HG02970 (cell line): Measurements from ENCODE around the gene UNKL.

Experiments
- ATAC-seq: cut with Tn5 transposase; IDR thresholded peaks from one replicate; pipeline ENCODE4 v1.9.1; 2021; ENCODE audit warnings: mild to moderate bottlenecking, moderate library complexity, moderate number of reproducible peaks; ENCODE audit not compliant: unreplicated experiment, low FRiP score

Gene UNKL

DNA sequence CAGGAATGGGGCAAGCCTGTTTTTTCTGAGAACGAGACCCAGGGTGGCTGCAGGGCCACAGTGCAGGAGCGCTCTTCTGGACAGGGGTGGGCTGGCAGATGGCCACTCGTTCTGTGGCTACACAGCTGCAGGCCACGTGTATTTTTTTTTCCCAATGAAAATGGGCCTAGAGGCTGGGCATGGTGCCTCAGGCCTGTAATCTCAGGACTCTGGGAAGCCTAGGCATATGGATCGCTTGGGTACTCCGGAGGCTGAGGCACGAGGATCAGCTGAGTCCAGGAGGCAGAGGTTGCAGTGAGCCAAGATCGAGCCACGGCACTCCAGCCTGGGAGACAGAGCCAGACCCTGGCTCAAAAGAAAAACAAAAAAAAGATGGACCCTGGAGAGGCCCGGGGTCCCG is 6.8 kb downstream of the UNKL start:
- no peak for ATAC-seq

DNA sequence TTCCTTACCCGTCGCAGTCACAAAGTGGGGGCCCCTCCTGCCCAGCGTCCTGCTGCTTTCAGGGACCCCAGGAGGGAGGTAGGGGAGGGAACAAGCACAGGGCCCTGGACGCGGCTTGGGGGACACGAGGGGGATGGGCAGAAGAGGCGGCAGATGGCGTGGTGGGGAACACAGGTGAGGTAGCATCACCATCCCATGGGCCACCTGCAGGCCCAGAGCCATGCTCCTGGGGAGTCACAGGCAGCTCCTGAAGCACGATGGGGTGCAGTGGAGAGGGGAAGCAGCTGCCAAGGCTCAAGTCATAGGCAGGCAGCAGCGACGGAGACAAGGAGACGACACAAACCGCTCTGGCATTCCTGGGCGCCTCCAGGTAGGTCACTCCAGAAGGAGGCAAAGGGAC is 10.8 kb downstream of the UNKL start:
- no peak for ATAC-seq

DNA sequence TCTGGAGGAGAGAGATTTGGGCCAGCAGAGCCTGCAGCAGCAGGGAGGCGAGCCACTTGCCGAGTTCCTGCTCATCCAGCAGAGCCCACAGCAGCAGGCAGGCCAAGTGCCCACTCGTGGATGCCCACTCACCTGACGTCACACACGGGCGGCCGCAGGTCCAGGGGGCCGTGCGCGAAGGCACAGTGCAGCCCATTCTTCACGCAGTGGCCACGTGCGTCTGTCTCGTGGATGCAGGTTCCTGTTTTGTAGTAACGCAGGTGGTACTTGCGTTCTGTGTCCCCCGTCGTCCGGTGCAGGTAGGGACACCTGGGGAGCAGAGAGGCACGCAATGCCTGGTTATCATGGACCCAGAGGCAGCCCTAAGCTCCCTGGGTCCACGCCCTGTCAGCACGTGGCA is 11.5 kb downstream of the UNKL start:
- no peak for ATAC-seq

DNA sequence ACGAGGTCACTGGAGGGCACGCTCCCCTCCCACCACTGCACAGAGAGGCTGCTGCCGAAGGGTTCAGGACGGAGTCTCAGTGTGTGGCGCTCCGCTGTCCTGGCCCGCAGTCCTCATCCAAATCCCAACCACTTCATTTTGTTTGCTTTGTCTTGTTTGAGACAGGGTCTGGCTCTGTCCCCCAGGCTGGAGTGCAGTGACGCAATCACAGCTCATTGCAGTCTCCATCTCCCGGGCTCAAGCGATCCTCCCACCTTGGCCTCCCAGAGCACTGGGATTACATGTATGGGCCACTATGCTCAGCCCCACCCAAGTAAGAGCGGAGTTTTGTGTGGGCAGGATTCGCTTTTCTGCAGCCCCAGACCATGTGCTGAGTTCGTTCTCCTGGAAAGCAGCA is 12.7 kb downstream of the UNKL start:
- no peak for ATAC-seq

DNA sequence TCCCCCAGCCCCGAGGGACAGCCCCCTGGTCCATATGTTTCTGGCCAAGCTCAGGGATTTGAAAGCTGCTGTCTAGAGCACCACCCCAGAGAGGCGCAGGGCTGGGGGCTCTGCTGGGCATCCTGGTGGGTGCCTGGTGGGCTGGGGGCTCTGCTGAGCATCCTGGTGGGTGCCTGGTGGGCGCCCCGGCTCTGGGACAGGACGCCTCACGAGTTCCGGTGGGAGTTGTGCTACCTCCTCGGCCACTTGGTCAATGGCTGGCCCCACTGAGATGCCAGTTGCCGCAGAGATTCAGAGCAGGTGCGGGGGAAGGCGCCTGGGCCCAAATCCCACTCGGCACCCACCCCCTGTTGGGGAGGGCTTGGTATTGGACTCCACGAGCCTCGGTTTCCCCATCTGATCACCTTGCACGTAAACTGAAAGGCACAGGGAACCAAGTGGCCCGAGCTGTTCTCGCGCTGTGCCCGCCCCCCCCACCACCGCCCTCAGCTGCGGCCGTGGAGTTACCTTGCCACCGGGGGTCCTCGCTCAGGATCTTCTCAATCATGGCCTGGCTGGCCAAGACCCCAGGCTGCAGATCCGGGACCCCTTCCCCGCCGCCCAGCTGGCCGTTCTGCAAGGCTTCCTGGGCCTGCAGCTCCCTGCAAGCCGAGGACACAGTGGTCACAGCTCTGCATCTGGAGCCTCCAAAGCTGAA is 13.3 kb downstream of the UNKL start:
- no peak for ATAC-seq

DNA sequence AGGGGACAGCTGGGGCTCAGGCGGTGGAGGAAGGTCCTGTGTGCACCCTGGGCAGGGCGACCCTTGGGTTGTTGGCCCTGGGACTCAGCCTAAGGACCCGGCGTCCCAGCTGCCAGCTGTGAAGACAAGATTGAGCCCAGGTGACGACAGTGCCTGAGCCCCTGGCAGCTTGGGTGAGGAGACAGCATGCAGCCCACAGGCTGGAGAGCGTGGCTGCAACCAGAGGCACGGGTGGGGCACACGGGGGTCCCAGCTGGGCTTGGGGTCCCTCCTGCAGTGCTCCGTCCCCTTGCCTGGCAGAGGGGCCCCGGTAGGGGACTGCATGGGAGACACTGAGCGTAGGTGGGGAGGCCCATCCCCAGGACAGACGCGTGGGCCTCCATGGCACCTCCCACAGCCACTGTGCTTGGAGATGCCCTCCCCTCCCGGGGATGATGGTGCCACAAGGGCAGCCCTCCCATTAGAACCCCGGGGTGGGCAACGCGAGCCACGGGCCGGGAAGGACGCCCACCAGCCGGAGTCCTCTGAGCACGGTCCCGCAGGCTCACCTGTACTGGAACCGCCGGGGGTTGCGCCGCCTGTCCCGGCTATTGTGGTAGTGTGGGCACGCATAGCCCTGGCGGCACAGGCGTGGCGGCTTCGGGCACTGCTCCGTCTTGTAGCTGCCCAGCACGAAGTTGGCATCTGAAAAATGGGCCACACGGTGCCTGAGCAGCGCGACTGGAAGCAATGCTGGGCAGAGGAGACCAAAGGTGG is 15.5 kb downstream of the UNKL start:
- ATAC-seq, result no peak

DNA sequence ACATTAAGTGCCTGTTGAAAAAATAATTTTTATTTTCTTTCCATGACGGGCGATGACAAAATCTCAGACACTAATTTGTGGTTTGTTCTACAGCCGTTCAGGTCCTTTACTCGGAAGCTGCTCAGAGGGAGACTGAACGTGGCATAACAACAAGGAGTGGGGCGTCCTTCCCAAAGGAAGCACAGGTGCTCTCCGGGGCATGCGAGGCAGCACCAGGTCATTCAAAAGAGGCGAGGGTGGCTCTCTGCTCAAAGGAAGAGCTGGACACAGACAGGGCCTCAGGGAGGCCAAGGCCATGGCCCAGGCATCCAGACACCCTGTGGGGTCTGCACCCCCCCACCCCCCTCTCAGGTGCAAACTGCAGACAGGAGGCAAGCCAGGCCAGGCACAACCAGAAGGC is 16.2 kb downstream of the UNKL start:
- ATAC-seq, result no peak

DNA sequence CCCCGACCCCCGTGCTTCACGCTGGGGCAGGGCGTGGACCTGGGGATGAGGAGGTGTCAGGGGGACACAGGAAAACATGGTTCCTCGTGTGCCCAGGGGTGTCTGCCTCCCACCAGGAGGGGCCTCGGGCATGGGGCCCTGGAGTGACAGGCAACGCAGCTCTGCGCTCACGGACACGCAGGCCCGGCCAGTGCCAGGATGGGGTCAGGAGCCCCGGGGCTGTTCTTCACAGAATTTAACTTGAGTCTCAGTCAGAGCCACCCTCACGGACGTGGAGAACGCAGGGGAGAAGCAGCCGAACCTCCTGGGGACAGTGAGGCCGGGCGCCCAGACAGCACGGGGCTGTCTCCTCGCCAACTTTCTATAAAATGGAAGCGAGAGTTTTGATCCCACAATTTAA is 16.7 kb downstream of the UNKL start:
- ATAC-seq, result no peak

DNA sequence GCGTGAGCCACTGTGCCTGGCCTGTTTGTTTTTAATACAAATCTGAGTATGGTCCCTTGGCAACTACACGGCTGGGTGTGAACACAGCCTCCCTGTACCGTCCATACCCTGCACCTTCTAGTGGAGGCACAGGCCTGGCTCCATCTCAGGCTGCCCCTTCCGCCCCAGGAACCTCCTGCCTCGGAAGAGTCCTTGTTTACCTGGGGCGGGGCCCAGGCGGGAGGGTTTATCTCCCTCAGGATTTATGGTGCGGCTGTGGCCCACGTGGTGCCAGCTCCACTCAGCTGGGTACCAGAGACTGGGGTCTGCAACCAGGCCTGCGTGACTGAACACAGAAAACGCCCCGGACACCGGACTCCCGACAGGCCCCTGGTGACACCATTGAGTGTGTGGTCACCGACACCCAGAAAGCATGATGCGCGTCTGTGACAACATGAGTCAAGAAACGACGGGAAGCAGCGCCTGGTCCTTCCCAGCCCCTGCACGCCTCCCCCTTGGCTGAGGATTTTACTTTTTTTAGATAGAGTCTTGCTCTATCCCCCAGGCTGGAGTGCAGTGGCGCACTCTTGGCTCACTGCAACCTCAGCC is 19.0 kb downstream of the UNKL start:
- no peak for ATAC-seq

DNA sequence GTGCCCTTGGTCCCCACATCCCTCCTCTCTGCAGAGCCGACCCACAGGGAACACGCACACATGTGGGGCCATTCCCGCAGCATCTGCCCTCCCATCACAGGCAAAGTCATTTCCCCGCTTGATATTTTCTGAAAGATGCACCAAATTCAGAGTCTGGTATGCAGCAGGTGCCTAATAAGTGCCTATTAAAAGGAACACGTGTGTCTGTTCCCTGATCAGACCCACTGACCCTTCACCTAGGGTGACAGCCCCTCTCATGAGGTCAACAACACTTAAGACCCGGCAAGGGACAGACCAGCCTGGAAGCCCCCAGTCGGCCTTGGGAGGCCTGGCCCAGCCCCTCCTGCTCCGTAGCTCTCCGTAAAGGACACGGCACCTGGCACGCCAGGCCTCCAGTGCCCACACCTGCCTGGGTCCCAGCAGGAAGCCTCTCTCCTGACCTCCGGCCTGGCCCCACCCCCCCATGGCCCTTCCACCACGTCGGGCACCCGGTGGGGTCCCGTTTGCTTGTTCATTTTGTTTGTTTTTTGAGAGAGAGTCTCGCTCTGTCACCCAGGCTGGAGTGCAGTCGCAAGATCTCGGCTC is 20.0 kb downstream of the UNKL start:
- ATAC-seq, result no peak

DNA sequence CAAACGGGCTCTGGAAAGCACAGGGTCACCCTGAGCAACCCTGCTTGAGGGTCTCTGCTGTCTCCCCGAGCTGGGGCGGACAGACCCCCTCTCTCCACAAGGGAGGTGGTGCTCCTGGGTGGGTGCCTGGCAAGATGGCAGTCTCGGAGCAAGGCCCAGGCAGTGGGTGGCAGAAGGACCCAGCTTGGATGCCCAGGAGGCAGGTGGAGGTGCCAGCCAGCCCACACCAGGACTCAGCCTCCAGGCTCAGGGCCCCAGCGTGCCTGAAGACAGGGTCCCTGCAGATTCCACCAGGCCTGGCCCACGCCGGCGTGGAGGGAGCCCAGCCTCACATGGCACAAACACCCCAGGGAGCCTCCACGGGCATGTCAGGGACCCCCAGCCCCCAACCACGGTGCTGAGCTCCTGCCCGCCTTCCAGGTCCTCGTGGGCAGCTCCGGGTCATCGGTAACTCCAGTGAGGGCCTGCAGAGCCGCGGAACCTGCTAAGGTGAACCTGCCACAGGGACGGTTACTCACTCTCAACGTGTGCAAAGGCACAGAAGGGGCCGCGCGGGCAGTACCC is 20.8 kb downstream of the UNKL start:
- no peak for ATAC-seq

DNA sequence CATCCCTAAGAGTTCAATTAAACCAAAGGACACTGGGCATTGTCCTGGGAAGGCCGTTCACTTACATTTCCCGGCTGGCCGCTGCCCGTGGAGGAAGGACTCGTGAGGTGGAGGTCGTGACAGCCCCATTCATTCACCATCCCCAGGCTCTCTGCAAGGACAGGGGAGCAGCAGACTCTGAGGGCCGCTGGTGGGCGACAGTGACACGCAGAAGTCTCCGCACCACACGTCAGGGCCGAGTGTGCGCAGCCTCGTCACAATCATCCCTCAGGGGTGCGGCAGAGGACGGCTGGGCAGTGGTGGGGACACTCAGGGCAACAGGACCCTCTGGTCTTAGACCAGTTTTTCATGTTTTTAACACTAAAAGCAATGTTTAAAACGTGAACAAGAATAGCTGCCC is 21.7 kb downstream of the UNKL start:
- ATAC-seq, result no peak

DNA sequence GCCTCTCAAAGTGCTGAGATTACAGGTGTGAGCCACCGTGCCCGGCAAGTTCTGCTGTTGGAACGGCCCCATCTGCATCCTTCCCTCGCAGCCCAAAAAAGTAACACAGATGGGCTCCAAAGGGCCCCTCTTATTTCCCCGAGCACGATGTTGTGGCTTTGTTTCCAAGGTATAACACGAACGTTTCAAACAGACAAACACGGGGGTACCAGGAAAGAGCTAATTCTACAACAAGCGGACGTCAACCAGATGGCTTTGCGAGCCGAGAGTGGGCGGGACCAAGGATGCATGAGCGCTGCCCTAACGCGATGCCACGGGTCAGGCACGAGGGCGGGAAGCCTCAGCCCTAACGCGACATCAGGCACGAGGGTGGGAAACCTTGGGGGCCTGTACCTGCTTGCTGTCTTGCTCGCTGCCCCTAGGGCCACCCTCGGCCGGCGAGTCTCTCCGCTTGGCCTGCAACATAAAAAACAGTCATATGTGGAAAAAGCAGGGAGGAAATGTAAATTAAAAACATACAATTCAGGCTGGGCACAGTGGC is 24.2 kb downstream of the UNKL start:
- ATAC-seq, result no peak

DNA sequence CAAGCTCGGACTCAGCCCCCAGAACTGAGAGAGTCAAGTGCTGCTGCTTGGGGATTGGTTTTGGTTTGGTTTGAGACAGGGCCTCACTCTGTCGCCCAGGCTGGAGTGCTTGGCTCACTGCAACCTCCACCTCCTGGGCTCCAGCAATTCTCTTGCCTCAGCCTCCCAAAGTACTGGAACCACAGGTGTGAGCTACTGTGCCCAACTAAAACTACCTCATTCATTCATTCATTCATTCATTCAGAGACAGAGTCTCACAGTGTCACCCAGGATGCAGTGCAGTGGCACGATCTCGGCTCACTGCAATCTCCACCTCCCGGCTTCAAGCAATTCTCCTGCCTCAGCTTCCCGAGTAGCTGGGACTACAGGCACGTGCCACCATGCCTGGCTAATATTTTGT is 24.7 kb downstream of the UNKL start:
- no peak for ATAC-seq

DNA sequence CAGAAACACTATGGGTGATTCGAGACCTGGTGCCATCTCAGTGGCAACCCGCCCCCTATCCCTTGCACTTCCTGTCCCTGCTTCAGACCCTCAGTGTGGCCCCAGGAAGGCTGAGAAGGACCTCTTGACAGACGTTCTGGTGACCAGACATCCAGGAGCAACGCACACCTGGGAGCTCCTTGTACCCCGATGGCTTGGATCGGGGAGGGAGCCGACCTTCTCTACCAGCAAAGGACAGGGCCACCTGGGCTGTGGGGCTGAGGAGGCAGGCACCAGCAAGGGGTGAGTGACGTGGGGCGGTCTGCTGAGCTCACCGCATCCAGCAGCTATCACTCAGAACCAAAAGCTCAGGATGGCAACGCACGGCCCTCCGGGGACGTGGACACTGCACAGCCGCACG is 27.2 kb downstream of the UNKL start:
- no peak for ATAC-seq

DNA sequence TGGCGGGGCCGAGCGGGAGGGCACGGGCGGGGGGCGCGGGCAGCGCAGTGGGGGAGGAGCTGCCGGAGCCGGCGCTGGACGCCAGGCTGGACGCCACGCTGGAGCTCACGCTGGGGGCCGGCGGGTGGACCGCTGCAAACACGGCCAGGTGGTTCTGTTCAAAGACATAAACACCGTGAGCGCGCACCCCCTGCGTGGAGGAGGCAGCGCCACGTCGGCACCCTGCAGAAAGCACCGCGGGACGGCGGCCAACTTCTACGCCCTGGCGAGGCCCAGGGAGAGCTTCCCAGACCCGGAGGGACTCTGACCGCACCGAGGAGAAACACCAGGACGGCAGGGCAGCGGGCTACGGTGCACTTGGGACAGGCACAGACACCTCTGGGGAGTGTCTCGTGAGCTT is 29.3 kb downstream of the UNKL start:
- ATAC-seq, result no peak

DNA sequence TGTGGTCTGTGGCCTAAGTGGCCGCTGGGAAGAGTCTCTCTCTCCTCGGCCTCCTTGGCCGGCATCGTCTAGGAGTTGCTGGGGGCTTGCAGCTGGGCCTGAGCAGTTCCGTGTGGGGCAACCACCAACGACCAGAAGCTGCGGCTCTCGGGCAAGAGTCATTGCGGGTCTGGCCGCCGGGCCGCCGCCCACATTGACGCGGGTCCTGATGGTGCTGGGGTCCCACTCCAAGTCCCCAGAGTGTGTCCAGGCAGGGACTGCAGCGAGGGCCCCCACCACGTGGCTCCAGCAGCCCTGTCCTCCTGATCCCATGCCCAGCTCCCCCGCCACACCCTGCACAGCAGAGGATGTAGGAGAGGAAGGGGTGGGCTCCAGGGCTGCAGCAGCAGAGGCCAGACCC is 30.9 kb downstream of the UNKL start:
- no peak for ATAC-seq

DNA sequence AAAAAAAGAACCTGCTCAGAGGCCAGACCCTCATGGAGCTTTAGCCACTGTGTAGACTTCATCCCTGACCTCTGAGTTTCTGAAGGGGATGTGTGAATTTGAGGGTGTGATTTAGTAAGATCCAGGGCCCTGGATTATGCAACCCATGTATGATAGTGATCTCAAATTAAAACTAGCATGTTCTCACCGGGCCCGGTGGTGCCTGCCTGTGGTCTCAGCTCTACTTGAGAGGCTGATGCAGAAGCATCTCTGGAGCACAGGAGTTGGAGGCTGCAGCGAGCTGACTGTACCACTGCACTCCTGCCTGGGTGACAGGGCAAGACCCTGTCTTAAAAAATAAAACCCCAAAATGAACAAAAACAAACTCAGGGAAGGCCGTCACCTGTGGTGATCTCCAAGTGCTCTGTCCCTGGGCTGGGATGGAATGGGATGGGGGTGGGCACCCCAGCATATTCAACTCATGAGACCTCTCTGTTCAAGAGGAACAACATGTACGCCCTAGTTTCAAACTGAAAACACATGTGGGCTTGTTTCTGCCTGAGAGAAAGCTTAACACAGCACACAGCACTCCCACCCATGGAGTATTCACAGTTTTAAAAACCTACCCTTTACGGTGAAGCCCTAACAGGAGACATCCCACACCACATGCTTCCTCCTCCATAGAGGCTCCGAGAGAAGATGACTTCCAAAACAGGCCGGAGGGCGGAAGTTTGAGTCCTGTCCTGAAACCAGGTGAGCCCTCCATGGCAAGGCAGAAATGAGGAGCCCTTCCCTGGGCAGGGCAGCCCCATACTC is 32.7 kb downstream of the UNKL start:
- no peak for ATAC-seq

DNA sequence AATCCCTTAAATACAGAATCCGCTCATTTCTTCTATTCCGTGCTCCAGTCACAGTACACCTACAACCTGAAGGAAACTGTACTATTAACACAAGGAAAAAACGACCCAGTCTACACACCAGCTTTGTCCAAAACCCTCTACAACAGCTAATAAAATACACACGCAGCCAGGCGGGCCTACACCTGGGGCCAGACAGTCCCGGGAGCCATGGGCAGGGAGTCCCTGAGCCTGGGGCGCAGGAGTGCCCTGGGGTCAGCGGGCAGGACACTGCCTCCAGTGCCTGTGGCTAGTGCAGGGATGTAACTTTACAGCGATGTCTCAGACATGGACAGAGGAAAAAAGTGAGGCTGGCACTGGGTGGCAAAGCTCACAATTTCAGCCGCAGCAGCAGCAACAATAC is 34.3 kb downstream of the UNKL start:
- no peak for ATAC-seq
